Caco-2 (cell line): ENCODE measurements around the gene EIF4E. TPM values are rescaled to one million over a fixed set of nuclear protein-coding genes. Genes with fewer than 3 reads are reported as not detected.

Experiments
- BruUV-seq: library from RNA; stranded (reverse); fragments of 400-500 nt; replicated peaks from 2 replicates; lab custom pipeline; 2021; lab: Mats Ljungman, UMichigan
- CTCF ChIA-PET: fragments of 300-600 bp; sonication (Branson Sonifier 250); formaldehyde crosslinking; loops from one replicate; lab custom pipeline; 2022; ENCODE audit warnings: antibody characterized with exemption; lab: Charles Lee
- POLR2A ChIA-PET: fragments of 300-600 bp; sonication (Branson Sonifier 250); formaldehyde crosslinking; loops from one replicate; lab custom pipeline; 2022; ENCODE audit warnings: antibody characterized with exemption; lab: Charles Lee
- DNase-seq, 2 experiments: peaks; one replicate each; pipeline versions ENCODE4 v3.0.0 to v3.0.0-alpha.2; 2020 to 2022
- H3K27me3 ChIP-seq: replicated peaks from 2 replicates; pipeline ENCODE4 v1.6.0; 2011; ENCODE audit warnings: low read length; ENCODE audit not compliant: control insufficient read depth, insufficient read depth
- H3K36me3 ChIP-seq: 2 replicates; pipeline ENCODE4 v1.5.1; 2011; ENCODE audit warnings: low read length; ENCODE audit not compliant: control insufficient read depth, insufficient read depth
- H3K4me1 ChIP-seq: fragments of 250-450 bp; sonication (Bioruptor Pico); 2 replicates; pipeline ENCODE4 v1.5.1; 2020; ENCODE audit warnings: mild to moderate bottlenecking
- H3K4me3 ChIP-seq: 2 replicates; pipeline ENCODE4 v1.5.1; 2011; ENCODE audit warnings: low read depth, mild to moderate bottlenecking, control low read depth, low read length
- H3K9me3 ChIP-seq: fragments of 250-450 bp; sonication (Bioruptor Pico); 2 replicates; pipeline ENCODE4 v1.5.1; 2020; ENCODE audit warnings: mild to moderate bottlenecking, moderate library complexity
- H3K27ac Mint-ChIP-seq: one replicate; pipeline ENCODE4 v1.8.0; 2022; ENCODE audit warnings: mixed read lengths; ENCODE audit not compliant: unreplicated experiment
- H3K27me3 Mint-ChIP-seq: one replicate; pipeline ENCODE4 v1.8.0; 2022; ENCODE audit warnings: mixed read lengths; ENCODE audit not compliant: insufficient read depth, unreplicated experiment
- H3K36me3 Mint-ChIP-seq: one replicate; pipeline ENCODE4 v1.8.0; 2022; ENCODE audit warnings: mild to moderate bottlenecking, mixed read lengths; ENCODE audit not compliant: insufficient read depth, unreplicated experiment
- H3K4me1 Mint-ChIP-seq: one replicate; pipeline ENCODE4 v1.8.0; 2022; ENCODE audit warnings: low read depth, mixed read lengths; ENCODE audit not compliant: unreplicated experiment
- H3K4me3 Mint-ChIP-seq: one replicate; pipeline ENCODE4 v1.8.0; 2022; ENCODE audit warnings: mild to moderate bottlenecking, moderate library complexity, mixed read lengths; ENCODE audit not compliant: unreplicated experiment
- H3K9me3 Mint-ChIP-seq: one replicate; pipeline ENCODE4 v1.8.0; 2022; ENCODE audit warnings: mixed read lengths; ENCODE audit not compliant: unreplicated experiment
- intact Hi-C: fragments of 100-400 bp; cut with micrococcal nuclease; formaldehyde crosslinking; loops from one replicate; pipeline ENCODE4 v1.10.0; 2022; ENCODE audit not compliant: unreplicated experiment
- total RNA-seq: library from RNA; stranded (reverse); gene quantifications from 2 replicates; pipeline ENCODE4 v1.2.3, GENCODE V29; 2022
- TF ChIP-seq, protein P1 (sequence below), 2 experiments: fragments of 200-600 bp in 1 of 2; IDR thresholded peaks; 1 replicate in 1 of 2; 2 replicates in 1 of 2; pipeline versions ENCODE4 v1.5.1 to v1.8.0; 2011 to 2022; ENCODE audit warnings: antibody characterized with exemption in 1 of 2, control low read depth in 1 of 2, inconsistent platforms in 1 of 2, low read depth in 1 of 2, low read length in 1 of 2, mild to moderate bottlenecking in 1 of 2, moderate library complexity in 1 of 2; ENCODE audit not compliant: insufficient read depth in 1 of 2, severe bottlenecking in 1 of 2, unreplicated experiment in 1 of 2

Gene EIF4E
- total RNA-seq, 1 experiment from 2014 or later = 140 TPM

DNA sequence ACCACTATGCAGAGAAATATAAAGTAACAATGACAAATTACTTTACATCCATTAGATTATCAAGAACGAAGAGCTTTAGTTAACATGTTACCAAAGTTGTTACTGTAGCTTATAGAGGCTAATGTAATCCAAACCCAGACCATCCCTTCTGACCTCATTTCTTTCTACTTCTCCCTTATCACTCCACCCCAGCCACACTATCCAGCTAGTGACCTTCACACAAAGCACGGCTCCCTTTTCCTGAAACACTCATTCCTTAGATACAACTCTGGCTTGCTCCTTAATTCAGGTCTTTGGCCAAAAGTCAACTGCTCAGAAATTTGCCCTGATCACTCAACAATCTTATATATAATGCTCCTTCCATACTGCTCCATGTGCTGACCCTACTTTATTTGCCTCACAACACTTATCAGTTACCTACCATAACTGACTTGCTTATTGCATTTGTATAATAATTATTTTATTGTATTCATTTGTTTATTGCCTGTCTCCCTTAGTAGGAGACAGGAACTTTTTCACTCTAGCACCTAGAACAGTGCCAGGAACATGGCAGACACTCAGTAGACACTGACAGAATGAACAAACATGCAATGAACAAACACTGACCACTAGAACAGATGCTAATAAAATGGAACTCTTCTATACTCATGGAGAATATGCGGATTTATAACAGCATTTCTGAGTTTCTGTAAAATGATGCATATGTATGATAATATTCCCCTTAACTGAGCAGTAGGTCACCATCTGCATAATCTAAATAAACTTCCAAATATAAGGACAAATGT, 67.6 kb downstream of the EIF4E start:
- no peak overlapping the region for H3K4me3 Mint-ChIP-seq
- H3K27me3 ChIP-seq = no peaks in the 10 kb centered on the region
- TF ChIP-seq, protein P1, sequence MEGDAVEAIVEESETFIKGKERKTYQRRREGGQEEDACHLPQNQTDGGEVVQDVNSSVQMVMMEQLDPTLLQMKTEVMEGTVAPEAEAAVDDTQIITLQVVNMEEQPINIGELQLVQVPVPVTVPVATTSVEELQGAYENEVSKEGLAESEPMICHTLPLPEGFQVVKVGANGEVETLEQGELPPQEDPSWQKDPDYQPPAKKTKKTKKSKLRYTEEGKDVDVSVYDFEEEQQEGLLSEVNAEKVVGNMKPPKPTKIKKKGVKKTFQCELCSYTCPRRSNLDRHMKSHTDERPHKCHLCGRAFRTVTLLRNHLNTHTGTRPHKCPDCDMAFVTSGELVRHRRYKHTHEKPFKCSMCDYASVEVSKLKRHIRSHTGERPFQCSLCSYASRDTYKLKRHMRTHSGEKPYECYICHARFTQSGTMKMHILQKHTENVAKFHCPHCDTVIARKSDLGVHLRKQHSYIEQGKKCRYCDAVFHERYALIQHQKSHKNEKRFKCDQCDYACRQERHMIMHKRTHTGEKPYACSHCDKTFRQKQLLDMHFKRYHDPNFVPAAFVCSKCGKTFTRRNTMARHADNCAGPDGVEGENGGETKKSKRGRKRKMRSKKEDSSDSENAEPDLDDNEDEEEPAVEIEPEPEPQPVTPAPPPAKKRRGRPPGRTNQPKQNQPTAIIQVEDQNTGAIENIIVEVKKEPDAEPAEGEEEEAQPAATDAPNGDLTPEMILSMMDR (IDR thresholded peaks at IDR 0.05; ENCODE audit: insufficient read depth in 1 of 2, low read depth in 1 of 2, low read length in 1 of 2, severe bottlenecking in 1 of 2, unreplicated experiment in 1 of 2) = no peak
- no TSS peak for BruUV-seq
- H3K4me1 ChIP-seq = no peaks in the 10 kb centered on the region
- ChIA-PET POLR2A (no interaction called here), CTCF (no interaction called here)
- no peaks in the 10 kb centered on the region for H3K9me3 ChIP-seq
- H3K9me3 Mint-ChIP-seq = no peaks in the 10 kb centered on the region
- no peak overlapping the region for H3K4me3 ChIP-seq
- no peaks in the 10 kb centered on the region for H3K36me3 ChIP-seq
- peaks cover 7% of the 10 kb centered on the region for H3K4me1 Mint-ChIP-seq
- intact Hi-C loops = no loop called here
- peak overlapping the region; percentile 9 for H3K27ac Mint-ChIP-seq
- DNase-seq = no peak
- no peaks in the 10 kb centered on the region for H3K27me3 Mint-ChIP-seq
- no peaks in the 10 kb centered on the region for H3K36me3 Mint-ChIP-seq

DNA sequence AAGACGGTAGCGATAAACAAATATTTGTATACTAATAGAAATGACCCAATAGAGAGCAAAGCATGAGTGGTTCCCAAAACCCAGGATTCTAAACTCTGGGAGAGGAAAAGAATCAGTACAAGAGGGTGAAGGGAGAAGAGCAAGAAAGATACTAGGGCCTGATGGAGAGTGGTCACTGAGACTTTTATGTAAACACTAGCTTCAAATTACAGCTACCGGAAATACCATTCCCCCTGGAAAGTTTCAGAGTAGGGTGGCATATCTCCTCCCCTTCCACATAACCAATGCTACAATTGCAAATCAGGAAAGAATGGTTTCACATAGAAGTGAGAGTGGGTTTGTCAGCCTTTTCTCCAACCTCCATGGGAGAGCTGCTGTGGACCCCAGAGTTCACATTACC, 77.1 kb downstream of the EIF4E start:
- intact Hi-C loops = no loop called here
- BruUV-seq = no TSS peak
- DNase-seq = no peak
- no peak overlapping the region for H3K27ac Mint-ChIP-seq
- no peaks in the 10 kb centered on the region for H3K9me3 Mint-ChIP-seq
- no peak overlapping the region for H3K4me3 Mint-ChIP-seq
- no peaks in the 10 kb centered on the region for H3K36me3 ChIP-seq
- no peaks in the 10 kb centered on the region for H3K27me3 ChIP-seq
- 0 out of 2 replicates have a peak, but pooled peaks cover 3% of the 10 kb centered on the region for H3K9me3 ChIP-seq
- peaks cover 37% of the 10 kb centered on the region for H3K4me1 Mint-ChIP-seq
- POLR2A ChIA-PET = no interaction called here
- CTCF ChIA-PET = no interaction called here
- no peaks in the 10 kb centered on the region for H3K36me3 Mint-ChIP-seq
- no peak overlapping the region for H3K4me3 ChIP-seq
- TF ChIP-seq, protein P1 (IDR thresholded peaks at IDR 0.05; ENCODE audit: insufficient read depth in 1 of 2, low read depth in 1 of 2, low read length in 1 of 2, severe bottlenecking in 1 of 2, unreplicated experiment in 1 of 2) = no peak
- H3K4me1 ChIP-seq = peaks cover 26% of the 10 kb centered on the region
- no peaks in the 10 kb centered on the region for H3K27me3 Mint-ChIP-seq

DNA sequence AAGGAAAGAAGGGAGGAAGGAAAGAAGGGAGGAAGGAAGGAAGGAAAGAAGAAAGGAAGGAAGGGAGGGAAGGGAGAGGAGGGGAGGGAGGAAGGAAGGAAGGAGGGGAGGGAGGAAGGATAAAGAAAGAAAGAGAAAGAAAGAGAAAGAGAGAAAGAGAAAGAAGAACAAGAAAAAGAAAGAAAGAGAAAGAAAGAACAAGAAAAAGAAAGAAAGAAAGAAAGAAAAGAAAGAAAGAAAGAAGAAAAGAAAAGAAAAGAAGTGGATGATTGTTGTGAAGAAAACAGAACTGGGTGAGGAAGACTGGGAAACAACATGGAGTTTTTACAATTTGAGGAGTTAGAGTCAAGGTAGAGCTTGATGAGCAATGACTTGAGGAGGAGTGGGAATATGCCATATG, 78.0 kb downstream of the EIF4E start:
- CTCF ChIA-PET = no interaction called here
- H3K4me3 ChIP-seq = no peak overlapping the region
- Mint-ChIP-seq H3K27ac (no peak overlapping the region), H3K4me3 (no peak overlapping the region), H3K36me3 (no peaks in the 10 kb centered on the region), H3K27me3 (no peaks in the 10 kb centered on the region), H3K4me1 (peaks cover 37% of the 10 kb centered on the region), H3K9me3 (no peaks in the 10 kb centered on the region)
- H3K4me1 ChIP-seq = peaks cover 34% of the 10 kb centered on the region
- 0 out of 2 replicates have a peak, but pooled peaks cover 3% of the 10 kb centered on the region for H3K9me3 ChIP-seq
- H3K36me3 ChIP-seq = no peaks in the 10 kb centered on the region
- TF ChIP-seq, protein P1 (IDR thresholded peaks at IDR 0.05; ENCODE audit: insufficient read depth in 1 of 2, low read depth in 1 of 2, low read length in 1 of 2, severe bottlenecking in 1 of 2, unreplicated experiment in 1 of 2) = no peak
- POLR2A ChIA-PET = no interaction called here
- H3K27me3 ChIP-seq = no peaks in the 10 kb centered on the region
- no peak for DNase-seq
- BruUV-seq = no TSS peak
- intact Hi-C loops = no loop called here
